Sigmoid colon (tissue), 7 donors: Measurements from ENCODE around the gene KMT2E. TPM values are rescaled to one million over a fixed set of nuclear protein-coding genes. Genes with fewer than 3 reads are reported as not detected.

Experiments
- DNase-seq: peaks from one replicate; pipeline ENCODE4 v3.0.0-alpha.2; 2019
- H3K27ac ChIP-seq, 4 donors: fragments of 200-600 bp; sonication (generic); one replicate each; pipeline ENCODE4 v1.5.1; 2016 to 2019; ENCODE audit warnings: mild to moderate bottlenecking in 1 of 4
- H3K27me3 ChIP-seq, 3 donors: fragments of 200-600 bp; sonication (generic); one replicate each; pipeline ENCODE4 v1.5.1; 2019; ENCODE audit warnings: mild to moderate bottlenecking in 1 of 3
- H3K36me3 ChIP-seq, 4 donors: fragments of 200-600 bp; sonication (generic); one replicate each; pipeline ENCODE4 v1.5.1; 2016 to 2019
- H3K4me1 ChIP-seq, 4 donors: fragments of 200-600 bp; sonication (generic); one replicate each; pipeline ENCODE4 v1.5.1; 2017 to 2019
- H3K4me3 ChIP-seq, 4 donors: fragments of 200-600 bp; sonication (generic); one replicate each; pipeline ENCODE4 v1.5.1; 2017 to 2019; ENCODE audit warnings: mild to moderate bottlenecking in 2 of 4, moderate library complexity in 1 of 4
- H3K9me3 ChIP-seq, 4 donors: fragments of 200-600 bp in 3 of 4; sonication (generic) in 3 of 4; one replicate each; pipeline versions ENCODE4 v1.5.1 to v1.6.1; 2013 to 2019
- CTCF ChIP-seq, 4 experiments: fragments of 450-650 bp in 3 of 4; fragments of 200-600 bp in 1 of 4; IDR thresholded peaks; one replicate each; pipeline ENCODE4 v1.5.1; 2016 to 2019; ENCODE audit warnings: antibody characterized with exemption in 4 of 4, mild to moderate bottlenecking in 3 of 4, moderate library complexity in 2 of 4
- EP300 ChIP-seq, 4 donors: sonication (generic); formaldehyde crosslinking; IDR thresholded peaks; one replicate each; pipeline ENCODE4 v1.6.1; 2017; ENCODE audit warnings: antibody characterized with exemption in 4 of 4
- POLR2A ChIP-seq, 2 donors: fragments of 450-650 bp; IDR thresholded peaks; one replicate each; pipeline ENCODE4 v1.6.1; 2016; ENCODE audit warnings: antibody characterized with exemption in 2 of 2, mild to moderate bottlenecking in 2 of 2, moderate library complexity in 2 of 2
- POLR2AphosphoS5 ChIP-seq, 4 donors: sonication (generic); formaldehyde crosslinking; IDR thresholded peaks; one replicate each; pipeline ENCODE4 v1.6.1; 2017; ENCODE audit warnings: antibody characterized with exemption in 4 of 4
- WGBS, 2 donors: extraction: QIAGEN DNeasy Blood & Tissue Kit; methylation state at CpG; one replicate each; pipeline ENCODE4 v1.1.7; 2013; 5-methylcytosine and 5-hydroxymethylcytosine counted together
- intact Hi-C: fragments of 100-400 bp; cut with DNase I; formaldehyde crosslinking; loops from one replicate; pipeline ENCODE4 v1.15.1; 2023
- polyA plus RNA-seq, 3 donors: library from polyadenylated mRNA; stranded (reverse); fragments of 200-250 nt; gene quantifications; one replicate each; pipeline ENCODE4 v1.2.3, GENCODE V29; 2013
- total RNA-seq, 4 donors: library from RNA; depleted of rRNA; stranded (reverse); fragments of >200 nt; gene quantifications; one replicate each; pipeline ENCODE4 v1.1.0, GENCODE V29; 2016
- donor health status: healthy with polysubstance abuse.
- donor health status: Bipolar disorder and iron deficiency.
- donor health status: healthy.

KMT2E gene
- total and polyA plus RNA-seq, 7 donors = 20.6 to 109 (median 84.7) TPM

- 13 to 42% methylated on average over 5 of the region's 5 CpGs for WGBS, 2 donors
- no peak for DNase-seq
- Histone ChIP-seq H3K27me3 (no peaks in the 10 kb centered on the region), H3K4me1 (peaks cover 0 to 82% (median 68%) of the 10 kb centered on the region in 4 donors), H3K9me3 (no peaks in the 10 kb centered on the region), H3K27ac (peak overlapping the region; percentile 93 to 97 (median 96)), H3K4me3 (peak overlapping the region in 2 of 4 donors; percentile 59 to 64), H3K36me3 (no peaks in the 10 kb centered on the region)
- intact Hi-C loops = loop anchor here (5.0 to 10.0 kb wide), 2 partner anchors 130 to 352 kb away; no protein-coding TSS in a partner anchor
- TF ChIP-seq POLR2AphosphoS5 (IDR thresholded peaks at IDR 0.05) (no peak), EP300 (IDR thresholded peaks at IDR 0.05) (no peak)
Measured at GRCh38 chr7:104982308-104983075, 31.5 kb upstream of the KMT2E start.

GRCh38 chr7:104983076-104983577 is 30.9 kb upstream of the KMT2E start:
- Histone ChIP-seq H3K27me3 (no peaks in the 10 kb centered on the region), H3K9me3 (no peaks in the 10 kb centered on the region), H3K4me3 (peak overlapping the region; percentile 57 to 64 (median 62)), H3K27ac (peak overlapping the region; percentile 93 to 97 (median 96)), H3K36me3 (no peaks in the 10 kb centered on the region), H3K4me1 (peaks cover 0 to 78% (median 64%) of the 10 kb centered on the region in 4 donors)
- intact Hi-C loops = loop anchor here (5.0 to 10.0 kb wide), 2 partner anchors 129 to 352 kb away; no protein-coding TSS in a partner anchor
- TF ChIP-seq EP300 (IDR thresholded peaks at IDR 0.05) (no peak), POLR2A (IDR thresholded peaks at IDR 0.05) (no peak), CTCF (IDR thresholded peaks at IDR 0.05) (no peak), POLR2AphosphoS5 (IDR thresholded peaks at IDR 0.05) (no peak)
- WGBS, 2 donors = 8 to 35% methylated on average over 13 of the region's 13 CpGs
- DNase-seq = no peak

DNA sequence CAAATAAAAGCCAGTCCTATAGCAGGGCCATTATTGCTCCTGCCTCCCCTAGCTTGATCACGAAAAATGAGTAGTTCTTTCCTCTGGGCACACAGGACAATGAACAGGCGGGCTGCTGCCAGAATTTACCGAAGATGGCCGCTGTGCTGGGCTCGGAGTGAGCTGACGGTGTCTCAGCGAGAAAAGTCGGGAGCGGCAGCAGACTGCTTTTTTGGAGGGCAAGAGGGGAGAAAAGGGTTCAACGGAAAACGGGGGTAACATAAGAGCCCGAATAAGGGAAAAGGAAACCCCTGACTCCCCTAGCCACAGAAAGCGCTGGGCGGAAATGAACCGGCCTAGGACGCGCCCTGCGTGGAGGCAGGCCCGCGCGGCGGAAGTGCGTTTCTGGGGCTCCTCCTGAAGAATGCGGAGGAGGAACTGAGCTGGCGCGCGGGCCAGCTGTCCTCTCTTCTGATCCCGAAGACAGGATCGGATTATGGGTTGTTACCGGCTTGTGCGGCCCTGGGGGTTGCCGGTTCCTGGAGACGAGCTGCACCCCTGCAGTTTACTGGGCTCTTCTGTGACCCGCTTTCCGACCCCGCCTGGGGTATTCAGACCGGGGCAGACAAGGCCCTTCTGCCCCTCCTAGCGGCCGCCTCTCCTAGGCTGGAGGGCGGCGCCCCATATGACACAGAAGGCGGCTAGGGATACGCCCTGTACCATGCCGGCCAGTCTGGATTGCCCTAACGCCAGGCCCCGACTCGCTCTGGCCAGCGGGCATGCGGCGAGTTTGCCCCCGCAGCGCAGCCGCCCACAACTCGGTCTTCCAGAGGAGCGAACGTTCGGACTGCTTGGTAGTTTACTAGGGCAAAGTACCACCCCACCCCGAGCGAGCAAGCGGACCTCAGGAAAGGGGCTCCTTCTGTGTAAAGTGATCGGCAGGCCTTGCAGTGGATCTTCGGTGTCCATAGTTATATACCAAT is 30.1 kb upstream of the KMT2E start:
- TF ChIP-seq POLR2AphosphoS5 (IDR thresholded peaks at IDR 0.05) = peak; percentile 77 to 91 (median 84)
- peak in 3 of 4 experiments; percentile 49 to 69 (median 59) for TF ChIP-seq CTCF (IDR thresholded peaks at IDR 0.05)
- TF ChIP-seq EP300 (IDR thresholded peaks at IDR 0.05) = no peak
- TF ChIP-seq POLR2A (IDR thresholded peaks at IDR 0.05) = peak; percentile 53 to 86
- WGBS, 2 donors = 0% methylated on average over 62 of the region's 62 CpGs
- peak; percentile 94 for DNase-seq
- Histone ChIP-seq H3K9me3 (no peaks in the 10 kb centered on the region), H3K27me3 (no peaks in the 10 kb centered on the region), H3K4me1 (peaks cover 0 to 74% (median 56%) of the 10 kb centered on the region in 4 donors), H3K36me3 (no peaks in the 10 kb centered on the region), H3K4me3 (peak overlapping the region; percentile 57 to 64 (median 62)), H3K27ac (peak overlapping the region; percentile 93 to 97 (median 96))
- intact Hi-C loops = loop anchor here (1.0 to 10.0 kb wide), 3 partner anchors 28 to 351 kb away; no protein-coding TSS in a partner anchor

DNA sequence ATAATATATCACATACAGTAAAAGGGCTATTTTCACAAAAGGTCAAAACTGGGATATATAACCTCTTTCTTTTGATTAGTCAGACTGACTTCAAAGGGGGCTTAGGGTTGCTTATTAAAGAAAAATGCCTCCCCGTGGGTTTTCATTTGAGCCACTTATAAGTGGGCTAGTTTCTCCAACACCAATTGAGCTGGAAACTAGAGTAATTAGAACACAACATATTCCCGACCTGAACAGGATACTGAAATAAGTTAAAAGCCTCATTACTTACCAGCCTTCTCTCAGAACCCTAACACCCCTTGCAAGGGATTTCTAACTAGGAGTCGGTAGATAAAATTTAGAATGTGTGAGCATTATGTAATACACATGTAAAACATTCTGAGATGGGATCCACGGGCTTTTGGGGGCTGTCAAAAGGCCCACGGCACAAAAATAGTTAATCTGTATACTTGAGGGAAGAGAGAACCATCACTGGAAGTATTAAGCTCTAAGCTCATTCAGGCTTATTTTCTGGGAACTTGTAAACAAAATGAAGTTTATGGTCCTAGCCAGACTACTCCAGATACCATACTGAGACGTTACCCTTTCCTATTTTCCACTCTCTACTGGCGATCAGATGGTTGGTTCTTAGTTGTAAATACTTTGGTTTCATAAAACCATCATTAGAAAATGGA is 29.3 kb upstream of the KMT2E start:
- Histone ChIP-seq H3K4me1 (peaks cover 0 to 66% (median 48%) of the 10 kb centered on the region in 4 donors), H3K9me3 (no peaks in the 10 kb centered on the region), H3K27ac (peak overlapping the region; percentile 93 to 97 (median 96)), H3K27me3 (no peaks in the 10 kb centered on the region), H3K4me3 (peak overlapping the region in 3 of 4 donors; percentile 57 to 64 (median 59)), H3K36me3 (no peaks in the 10 kb centered on the region)
- no peak for DNase-seq
- WGBS, 2 donors = 22 to 38% methylated on average over 7 of the region's 7 CpGs
- intact Hi-C loops = loop anchor here (1.0 to 10.0 kb wide), 4 partner anchors 28 to 403 kb away; partner anchors contain the start of gene SRPK2
- TF ChIP-seq CTCF (IDR thresholded peaks at IDR 0.05) = no peak
- TF ChIP-seq POLR2AphosphoS5 (IDR thresholded peaks at IDR 0.05) = no peak
- TF ChIP-seq POLR2A (IDR thresholded peaks at IDR 0.05) = no peak
- TF ChIP-seq EP300 (IDR thresholded peaks at IDR 0.05) = no peak
